NOMO-1 treated with DMSO at 0.1 percent for 48 hours (cell line): ENCODE results near the gene VPS26B.

Experiments
- DNase-seq: peaks from one replicate; lab custom pipeline; 2025; ENCODE audit not compliant: unreplicated experiment; lab: John Stamatoyannopoulos, UW

The VPS26B gene

GRCh38 chr11:134231958-134232659, 7.6 kb downstream of the VPS26B start:
- peak; percentile 42 for DNase-seq

- no peak for DNase-seq
Observed at GRCh38 chr11:134233729-134234179, 9.3 kb downstream of the VPS26B start.

- DNase-seq, result no peak
Observed at GRCh38 chr11:134235399-134235798, 10.9 kb downstream of the VPS26B start.

- DNase-seq, result no peak
Observed at GRCh38 chr11:134236834-134237556, 12.5 kb downstream of the VPS26B start.

- DNase-seq, result no peak
Observed at GRCh38 chr11:134237557-134237922, 13.1 kb downstream of the VPS26B start.

- DNase-seq, result no peak
Observed at GRCh38 chr11:134238956-134239355, 14.5 kb downstream of the VPS26B start.

- no peak for DNase-seq
Observed at GRCh38 chr11:134240592-134240991, 16.1 kb downstream of the VPS26B start.

- DNase-seq, result no peak
Observed at GRCh38 chr11:134242376-134242775, 17.9 kb downstream of the VPS26B start.

GRCh38 chr11:134243913-134244312, 19.4 kb downstream of the VPS26B start:
- no peak for DNase-seq

- peak; percentile 7 for DNase-seq
Observed at GRCh38 chr11:134244593-134244992, 20.1 kb downstream of the VPS26B start.

- DNase-seq, result no peak
Observed at GRCh38 chr11:134245434-134245833, 21.0 kb downstream of the VPS26B start.

GRCh38 chr11:134246100-134246499, 21.6 kb downstream of the VPS26B start:
- no peak for DNase-seq

- no peak for DNase-seq
Observed at GRCh38 chr11:134246678-134247077, 22.2 kb downstream of the VPS26B start.

GRCh38 chr11:134248910-134249480, 24.5 kb downstream of the VPS26B start:
- no peak for DNase-seq

GRCh38 chr11:134250246-134250645, 25.8 kb downstream of the VPS26B start:
- peak; percentile 23 for DNase-seq

GRCh38 chr11:134250675-134251074, 26.2 kb downstream of the VPS26B start:
- DNase-seq, result no peak

- DNase-seq, result peak; percentile 46
Observed at GRCh38 chr11:134252346-134253187, 28.1 kb downstream of the VPS26B start.

GRCh38 chr11:134253188-134253993, 28.9 kb downstream of the VPS26B start, which contains the start of the genes ACAD8 and THYN1:
ACAD8 (plus strand) TSS chr11:134253568; CDS start chr11:134253601, 33 bp downstream.
THYN1 (minus strand) TSS chr11:134253352; CDS start chr11:134252882, 470 bp downstream.
- DNase-seq, result peak; percentile 95

- DNase-seq, result peak; percentile 48
Observed at GRCh38 chr11:134254433-134255183, 30.1 kb downstream of the VPS26B start.
